ENCODE measurements around the gene THTPA.
"Not testable (repeated sequence)": the region's sequence is repeated elsewhere in the genome, so short reads cannot be mapped to it uniquely, and the experiment has no call there.

The THTPA gene

GRCh38 chr14:23588884-23589598 is 33.0 kb downstream of the THTPA start:
- peak; percentile 84 for DNase-seq

GRCh38 chr14:23589606-23590005 is 33.5 kb downstream of the THTPA start:
- DNase-seq: no peak

GRCh38 chr14:23590198-23590597 is 34.1 kb downstream of the THTPA start:
- no peak for DNase-seq

GRCh38 chr14:23594191-23594590 is 38.1 kb downstream of the THTPA start:
- DNase-seq: not testable (repeated sequence)

GRCh38 chr14:23600322-23600707 is 44.2 kb downstream of the THTPA start:
- DNase-seq: no peak

- DNase-seq: no peak
These were observed 44.7 kb downstream of the THTPA start for GRCh38 chr14:23600806-23601205.

- DNase-seq: no peak
These were observed 45.4 kb downstream of the THTPA start for GRCh38 chr14:23601424-23601823.

GRCh38 chr14:23601845-23602180 is 45.7 kb downstream of the THTPA start:
- DNase-seq: no peak

- no peak for DNase-seq
These were observed 46.4 kb downstream of the THTPA start for GRCh38 chr14:23602181-23603095.

- DNase-seq: no peak
These were observed 47.0 kb downstream of the THTPA start for GRCh38 chr14:23603103-23603502.

GRCh38 chr14:23604148-23604547 is 48.1 kb downstream of the THTPA start:
- no peak for DNase-seq

- no peak for DNase-seq
These were observed 48.7 kb downstream of the THTPA start for GRCh38 chr14:23604675-23605170.

- no peak for DNase-seq
These were observed 50.0 kb downstream of the THTPA start for GRCh38 chr14:23605931-23606585.

- no peak for DNase-seq
These were observed 52.4 kb downstream of the THTPA start for GRCh38 chr14:23608454-23608853.

GRCh38 chr14:23609001-23609400 is 52.9 kb downstream of the THTPA start:
- DNase-seq: no peak

- not testable (repeated sequence) for DNase-seq
These were observed 53.5 kb downstream of the THTPA start for GRCh38 chr14:23609411-23610089.

Data from CD4-positive, alpha-beta T cell treated with Interleukin-12 subunit alpha and Interleukin-12 subunit beta, for 1 hour (primary cell).